ENCODE measurements around the gene KIF5C. TPM values are rescaled to one million over a fixed set of nuclear protein-coding genes. Genes with fewer than 3 reads are reported as not detected.
"Not testable (repeated sequence)": the region's sequence is repeated elsewhere in the genome, so short reads cannot be mapped to it uniquely, and the experiment has no call there.

The KIF5C gene
- total RNA-seq, 2 experiments from 2014 or later: 13.5 to 14.1 TPM

DNA sequence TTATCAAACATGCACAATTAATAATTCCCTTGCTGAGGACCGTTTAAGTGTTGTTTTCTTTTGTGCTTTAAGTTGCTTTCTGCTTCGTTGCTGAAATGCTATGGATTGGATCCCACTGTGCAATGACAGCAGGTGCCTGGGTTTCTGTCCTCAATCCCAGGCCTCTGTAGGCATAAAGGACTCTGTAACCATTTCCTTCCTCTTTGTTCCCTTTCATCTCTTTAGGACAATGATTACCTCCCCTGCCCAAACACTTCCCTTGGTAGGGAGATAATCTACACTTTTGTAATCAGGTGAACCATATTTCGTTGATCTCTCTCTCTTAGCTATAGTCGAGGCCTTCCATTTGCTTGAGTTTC is 104.9 kb downstream of the KIF5C start:
- intact Hi-C loops (cut with DNase I, micrococcal nuclease): no loop called here
- POLR2A ChIA-PET: no interaction called here
- peaks cover 13% of the 10 kb centered on the region for H3K36me3 Mint-ChIP-seq (ENCODE audit: low read depth)

DNA sequence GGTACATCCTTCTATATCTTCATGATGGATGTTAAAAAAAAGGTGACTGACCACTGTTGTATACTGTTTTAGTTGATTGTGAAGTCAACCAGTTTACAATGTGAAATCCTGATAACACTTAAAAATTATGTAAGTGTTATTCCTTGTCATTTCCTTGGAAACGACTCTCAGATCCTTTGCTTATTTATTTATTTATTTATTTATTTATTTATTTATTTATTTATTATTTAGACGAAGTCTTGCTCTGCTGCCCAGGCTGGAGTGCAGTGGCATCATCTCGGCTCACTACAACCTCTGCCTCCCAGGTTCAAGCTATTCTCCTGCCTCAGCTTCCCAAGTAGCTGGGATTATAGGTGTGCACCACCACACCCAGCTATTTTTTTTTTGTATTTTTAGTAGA is 105.5 kb downstream of the KIF5C start:
- peaks cover 15% of the 10 kb centered on the region for H3K36me3 Mint-ChIP-seq (ENCODE audit: low read depth)
- H3K4me1 Mint-ChIP-seq; intact Hi-C loops (cut with DNase I, micrococcal nuclease); DNase-seq; H3K27ac Mint-ChIP-seq; POLR2A ChIA-PET; H3K27me3 Mint-ChIP-seq; H3K9me3 Mint-ChIP-seq (ENCODE audit: low read depth); ATAC-seq; H3K4me3 Mint-ChIP-seq: not testable (repeated sequence)
- CTCF ChIA-PET: interaction anchor here (0.6 to 1.0 kb wide), 4 partner anchors 16 to 990 kb away, joined by 3 to 7 read pairs (median 3); no protein-coding TSS in a partner anchor

More for the DNA sequence above, 104.9 kb downstream of the KIF5C start:
- no peaks in the 10 kb centered on the region for H3K27me3 Mint-ChIP-seq
- DNase-seq (no peak), ATAC-seq (no peak)
- CTCF ChIA-PET: interaction anchor here (1.0 kb wide), 1 partner anchor 15 kb away, joined by 3 read pairs; no protein-coding TSS in a partner anchor
- H3K27ac Mint-ChIP-seq: no peak overlapping the region
- no peak overlapping the region for H3K4me3 Mint-ChIP-seq
- H3K4me1 Mint-ChIP-seq: no peaks in the 10 kb centered on the region
- no peaks in the 10 kb centered on the region for H3K9me3 Mint-ChIP-seq (ENCODE audit: low read depth)

DNA sequence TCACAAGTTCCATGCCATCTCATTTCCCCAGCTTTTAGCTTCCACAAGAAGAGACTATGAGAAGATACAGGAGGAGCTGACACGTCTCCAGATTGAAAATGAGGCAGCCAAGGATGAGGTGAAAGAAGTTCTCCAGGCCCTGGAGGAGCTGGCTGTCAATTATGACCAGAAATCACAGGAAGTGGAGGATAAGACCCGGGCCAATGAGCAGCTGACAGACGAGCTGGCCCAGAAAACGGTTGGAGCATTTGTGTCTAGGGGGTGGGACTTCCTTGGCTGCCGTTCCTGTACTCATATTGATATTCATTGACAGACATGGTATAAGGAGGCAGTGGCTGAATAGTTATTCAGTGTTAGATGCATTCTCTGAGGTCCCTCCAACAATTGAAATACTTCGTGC is 106.3 kb downstream of the KIF5C start:
- no peak for ATAC-seq
- Mint-ChIP-seq H3K4me3 (no peak overlapping the region), H3K9me3 (ENCODE audit: low read depth) (no peaks in the 10 kb centered on the region), H3K27me3 (no peaks in the 10 kb centered on the region), H3K36me3 (ENCODE audit: low read depth) (peaks cover 15% of the 10 kb centered on the region), H3K4me1 (no peaks in the 10 kb centered on the region), H3K27ac (no peak overlapping the region)
- ChIA-PET CTCF (interaction anchor here (0.9 to 1.7 kb wide), 3 partner anchors 37 to 991 kb away, joined by 3 to 7 read pairs (median 4); no protein-coding TSS in a partner anchor), POLR2A (no interaction called here)
- no peak for DNase-seq
- intact Hi-C loops (cut with DNase I, micrococcal nuclease): no loop called here

DNA sequence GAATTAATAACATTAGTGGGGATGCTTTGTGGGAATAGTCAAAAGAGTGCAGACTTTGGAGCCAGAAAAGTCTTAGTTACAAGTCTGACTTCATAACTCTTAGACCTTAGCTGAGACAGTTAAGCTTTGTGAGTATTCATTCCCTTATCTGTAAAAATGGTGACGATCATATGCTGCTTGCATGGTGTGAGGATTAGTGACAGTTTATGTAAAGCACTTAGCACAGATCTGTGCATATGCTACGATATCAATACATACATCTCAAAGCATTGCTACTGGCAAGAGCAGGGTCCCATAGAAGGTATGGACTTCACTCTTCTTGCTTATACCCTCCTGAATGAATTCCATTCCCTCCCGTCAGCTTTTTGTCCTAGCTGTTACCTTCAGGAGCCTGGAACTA is 106.8 kb downstream of the KIF5C start:
- DNase-seq (no peak), ATAC-seq (no peak)
- H3K4me3 Mint-ChIP-seq: no peak overlapping the region
- no peaks in the 10 kb centered on the region for H3K27me3 Mint-ChIP-seq
- no peaks in the 10 kb centered on the region for H3K4me1 Mint-ChIP-seq
- POLR2A ChIA-PET: no interaction called here
- intact Hi-C loops (cut with DNase I, micrococcal nuclease): no loop called here
- peaks cover 15% of the 10 kb centered on the region for H3K36me3 Mint-ChIP-seq (ENCODE audit: low read depth)
- no peaks in the 10 kb centered on the region for H3K9me3 Mint-ChIP-seq (ENCODE audit: low read depth)
- CTCF ChIA-PET: interaction anchor here (0.7 to 1.7 kb wide), 3 partner anchors 36 to 55 kb away, joined by 3 to 7 read pairs (median 4); no protein-coding TSS in a partner anchor
- H3K27ac Mint-ChIP-seq: no peak overlapping the region

DNA sequence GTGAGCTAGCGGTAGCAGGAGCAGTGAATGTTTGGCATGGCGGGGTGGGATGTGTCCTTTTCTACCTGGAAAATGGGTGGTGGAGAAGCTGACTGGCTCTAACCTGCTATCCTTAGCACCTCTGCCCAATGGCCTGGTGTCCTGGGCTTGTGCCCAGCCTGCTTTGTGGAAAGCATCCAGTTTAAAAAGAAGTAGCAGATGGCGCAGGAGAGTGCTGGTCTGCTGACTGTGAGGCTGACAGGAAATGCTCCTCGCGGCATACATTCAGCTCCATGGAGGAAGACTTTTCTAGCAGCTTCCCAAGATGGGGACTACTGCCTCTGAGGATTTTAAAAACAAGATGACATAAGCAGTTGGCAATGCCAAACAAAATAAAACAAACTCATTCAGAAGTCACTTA is 107.3 kb downstream of the KIF5C start:
- Mint-ChIP-seq H3K27ac (no peak overlapping the region), H3K36me3 (ENCODE audit: low read depth) (peaks cover 15% of the 10 kb centered on the region), H3K9me3 (ENCODE audit: low read depth) (no peaks in the 10 kb centered on the region), H3K4me3 (no peak overlapping the region), H3K27me3 (no peaks in the 10 kb centered on the region), H3K4me1 (no peaks in the 10 kb centered on the region)
- no peak for DNase-seq
- no peak for ATAC-seq
- intact Hi-C loops (cut with DNase I, micrococcal nuclease): no loop called here
- CTCF ChIA-PET: interaction anchor here (0.7 to 1.7 kb wide), 2 partner anchors 36 to 44 kb away, joined by 3 to 4 read pairs; no protein-coding TSS in a partner anchor
- POLR2A ChIA-PET: no interaction called here

DNA sequence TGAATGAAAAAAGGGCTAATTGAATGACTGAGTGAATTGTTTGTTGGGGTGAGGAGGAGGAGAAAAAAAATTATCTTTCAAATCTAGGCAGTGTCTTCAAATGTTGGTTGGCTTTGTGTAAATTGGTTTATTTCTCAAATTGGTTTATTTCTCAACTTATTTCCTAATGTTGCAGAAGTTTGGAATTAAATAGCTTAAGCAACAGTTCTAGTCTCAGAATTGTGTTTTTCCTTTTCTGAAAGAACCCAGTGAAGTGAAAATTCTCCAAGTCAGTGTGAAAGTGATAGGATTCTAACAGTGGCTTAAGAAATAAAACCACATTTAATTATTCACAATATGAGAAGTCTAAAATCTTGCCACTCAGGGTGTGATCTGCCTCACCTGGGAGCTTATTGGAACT is 108.9 kb downstream of the KIF5C start:
- Mint-ChIP-seq H3K36me3 (ENCODE audit: low read depth) (peaks cover 15% of the 10 kb centered on the region), H3K4me3 (no peak overlapping the region), H3K27ac (no peak overlapping the region), H3K4me1 (no peaks in the 10 kb centered on the region), H3K9me3 (ENCODE audit: low read depth) (no peaks in the 10 kb centered on the region), H3K27me3 (no peaks in the 10 kb centered on the region)
- DNase-seq: no peak
- no peak for ATAC-seq
- CTCF ChIA-PET: interaction anchor here (1.1 to 1.3 kb wide), 2 partner anchors 41 to 475 kb away, joined by 3 read pairs; no protein-coding TSS in a partner anchor
- intact Hi-C loops (cut with DNase I, micrococcal nuclease): no loop called here
- POLR2A ChIA-PET: no interaction called here

DNA sequence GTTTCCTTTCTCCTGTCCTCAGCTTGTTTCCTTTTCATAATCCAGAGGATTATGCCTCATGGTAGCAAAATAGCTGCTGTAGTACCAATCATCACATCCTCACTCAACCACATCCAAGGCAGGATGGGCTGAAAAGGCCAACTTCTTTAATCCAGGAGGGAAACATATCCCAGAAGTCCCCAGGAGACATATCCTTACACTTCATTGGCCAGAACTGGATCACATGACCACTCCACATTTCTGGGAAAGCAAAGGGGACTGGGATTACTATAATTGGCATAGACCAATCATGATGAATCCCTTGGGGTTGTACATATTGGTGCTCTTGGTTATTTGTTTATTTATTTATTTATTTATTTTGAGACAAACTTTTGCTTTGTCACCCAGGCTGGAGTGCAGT is 109.4 kb downstream of the KIF5C start:
- Mint-ChIP-seq H3K4me3 (no peak overlapping the region), H3K4me1 (no peaks in the 10 kb centered on the region)

DNA sequence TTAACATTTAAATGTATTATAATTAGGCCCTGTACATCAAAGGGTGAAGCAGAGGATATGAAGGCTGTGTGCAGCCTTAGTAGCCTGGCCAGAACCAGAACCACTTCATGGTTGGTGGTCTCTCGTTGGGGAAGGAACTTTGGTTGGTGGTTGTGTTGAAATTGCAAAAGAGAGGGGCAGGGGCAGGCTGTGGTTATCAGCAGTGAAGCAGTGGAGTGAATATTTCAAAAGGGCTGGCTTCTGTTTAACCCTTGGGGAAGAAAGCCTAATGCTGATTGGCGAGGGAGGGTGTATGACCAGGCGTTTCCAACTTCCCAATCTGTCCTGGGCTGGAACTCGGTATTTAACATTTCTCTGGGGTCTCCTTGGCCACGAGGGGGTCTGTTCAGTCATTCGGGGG is 112.3 kb downstream of the KIF5C start:
- Mint-ChIP-seq H3K27ac (no peak overlapping the region), H3K27me3 (no peaks in the 10 kb centered on the region), H3K36me3 (ENCODE audit: low read depth) (peaks cover 11% of the 10 kb centered on the region), H3K4me3 (no peak overlapping the region), H3K9me3 (ENCODE audit: low read depth) (no peaks in the 10 kb centered on the region), H3K4me1 (no peaks in the 10 kb centered on the region)
- no peak for ATAC-seq
- intact Hi-C loops (cut with DNase I, micrococcal nuclease): loop anchor here in 1 of 2 experiments (5.0 kb wide), 2 partner anchors 60 to 420 kb away; no protein-coding TSS in a partner anchor
- POLR2A ChIA-PET: no interaction called here
- CTCF ChIA-PET: interaction anchor here (0.6 to 0.9 kb wide), 2 partner anchors 21 to 962 kb away, joined by 3 read pairs; no protein-coding TSS in a partner anchor
- DNase-seq: no peak

More for the DNA sequence above, 109.4 kb downstream of the KIF5C start:
- POLR2A ChIA-PET: no interaction called here
- DNase-seq (no peak), ATAC-seq (no peak)
- CTCF ChIA-PET: interaction anchor here (0.7 to 1.3 kb wide), 3 partner anchors 41 to 476 kb away, joined by 3 read pairs; no protein-coding TSS in a partner anchor
- H3K36me3 Mint-ChIP-seq (ENCODE audit: low read depth): peaks cover 15% of the 10 kb centered on the region
- intact Hi-C loops (cut with DNase I, micrococcal nuclease): no loop called here
- no peak overlapping the region for H3K27ac Mint-ChIP-seq
- H3K27me3 Mint-ChIP-seq: no peaks in the 10 kb centered on the region
- H3K9me3 Mint-ChIP-seq (ENCODE audit: low read depth): no peaks in the 10 kb centered on the region

DNA sequence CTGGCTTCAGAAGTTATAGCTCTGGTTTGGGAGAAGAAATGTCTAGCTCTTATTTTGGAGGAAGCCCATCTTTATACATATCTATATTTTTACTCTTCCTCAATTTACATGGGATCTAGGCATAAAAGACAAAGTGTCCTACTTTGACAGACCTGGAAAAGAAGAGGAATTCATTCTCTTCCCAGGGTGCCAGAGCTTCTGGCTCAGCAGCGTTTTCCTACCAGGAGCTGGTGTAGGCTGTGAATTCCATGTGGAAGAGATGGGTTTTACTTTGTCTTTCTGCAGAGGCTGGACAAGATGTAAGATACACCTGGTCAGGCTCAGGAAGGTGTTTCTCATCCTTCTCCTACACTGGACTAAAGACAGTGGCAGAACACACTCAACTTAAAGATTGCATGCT is 113.3 kb downstream of the KIF5C start:
- ATAC-seq: no peak
- no peaks in the 10 kb centered on the region for H3K27me3 Mint-ChIP-seq
- no peak overlapping the region for H3K27ac Mint-ChIP-seq
- no peaks in the 10 kb centered on the region for H3K9me3 Mint-ChIP-seq (ENCODE audit: low read depth)
- CTCF ChIA-PET: interaction anchor here (0.8 kb wide), 2 partner anchors 177 to 998 kb away, joined by 3 read pairs; no protein-coding TSS in a partner anchor
- no peak for DNase-seq
- H3K4me1 Mint-ChIP-seq: no peaks in the 10 kb centered on the region
- POLR2A ChIA-PET: no interaction called here
- H3K4me3 Mint-ChIP-seq: no peak overlapping the region
- H3K36me3 Mint-ChIP-seq (ENCODE audit: low read depth): peaks cover 8% of the 10 kb centered on the region
- intact Hi-C loops (cut with DNase I, micrococcal nuclease): loop anchor here in 1 of 2 experiments (2.0 to 5.0 kb wide), 3 partner anchors 61 to 1000 kb away; no protein-coding TSS in a partner anchor

DNA sequence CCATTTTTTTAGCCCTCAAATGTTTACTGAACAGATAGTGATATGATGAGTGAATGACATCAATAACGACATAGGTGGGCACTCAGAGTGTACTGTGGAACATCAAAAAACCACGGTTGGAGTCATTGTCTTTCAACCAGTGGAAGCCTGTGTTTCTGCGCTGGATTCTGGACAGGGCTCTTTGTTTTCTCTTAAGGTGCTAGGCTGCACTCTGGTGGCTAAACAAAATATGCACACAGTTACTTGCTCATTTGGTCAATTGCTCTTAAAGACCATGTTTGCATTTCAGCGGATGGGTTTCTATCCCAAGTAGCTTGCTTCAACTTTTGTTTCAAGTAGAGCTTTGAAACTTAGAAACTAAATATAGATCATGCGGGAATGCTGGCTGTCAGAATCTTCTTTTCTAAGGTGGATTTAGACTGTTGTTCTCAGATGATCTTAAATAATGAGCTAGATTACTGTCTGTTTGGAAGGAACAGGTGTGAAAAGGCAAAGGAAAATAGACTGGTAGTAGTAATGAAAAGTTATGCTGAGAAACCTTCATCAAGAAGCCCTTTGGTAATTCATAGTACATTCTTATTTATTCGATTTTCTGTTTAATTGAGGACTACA is 115.0 kb downstream of the KIF5C start:
- DNase-seq (peak; percentile 61), ATAC-seq (peak; percentile 82)
- peaks cover 7% of the 10 kb centered on the region for H3K36me3 Mint-ChIP-seq (ENCODE audit: low read depth)
- ChIA-PET POLR2A (no interaction called here), CTCF (interaction anchor here (0.6 to 1.0 kb wide), 6 partner anchors 10 to 1010 kb away, joined by 3 to 6 read pairs (median 4); no protein-coding TSS in a partner anchor)
- intact Hi-C loops (cut with DNase I, micrococcal nuclease): loop anchor here (1.0 to 10.0 kb wide), 8 partner anchors 63 to 1053 kb away; no protein-coding TSS in a partner anchor
- H3K4me3 Mint-ChIP-seq: no peak overlapping the region
- H3K27ac Mint-ChIP-seq: no peak overlapping the region
- no peaks in the 10 kb centered on the region for H3K4me1 Mint-ChIP-seq
- no peaks in the 10 kb centered on the region for H3K9me3 Mint-ChIP-seq (ENCODE audit: low read depth)
- no peaks in the 10 kb centered on the region for H3K27me3 Mint-ChIP-seq

DNA sequence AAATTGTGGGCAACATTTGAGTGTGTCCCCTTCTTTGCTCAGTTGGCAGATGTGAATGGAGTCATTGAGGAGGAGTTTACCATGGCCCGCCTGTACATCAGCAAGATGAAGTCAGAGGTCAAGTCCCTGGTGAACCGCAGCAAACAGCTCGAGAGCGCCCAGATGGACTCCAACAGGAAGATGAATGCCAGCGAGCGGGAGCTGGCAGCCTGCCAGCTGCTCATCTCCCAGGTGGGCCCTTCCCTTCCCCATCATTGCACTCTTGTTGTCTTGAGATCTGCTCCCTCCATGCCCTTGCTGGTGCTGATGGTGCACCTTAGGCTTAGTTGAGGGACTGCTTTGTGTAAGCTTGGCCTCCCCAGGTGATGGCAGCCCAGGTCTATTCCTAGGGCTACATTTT is 115.9 kb downstream of the KIF5C start:
- Mint-ChIP-seq H3K27ac (no peak overlapping the region), H3K27me3 (no peaks in the 10 kb centered on the region), H3K36me3 (ENCODE audit: low read depth) (peaks cover 7% of the 10 kb centered on the region), H3K9me3 (ENCODE audit: low read depth) (no peaks in the 10 kb centered on the region), H3K4me1 (no peaks in the 10 kb centered on the region), H3K4me3 (no peak overlapping the region)
- ATAC-seq: no peak
- intact Hi-C loops (cut with DNase I, micrococcal nuclease): loop anchor here (1.0 to 10.0 kb wide), 5 partner anchors 65 to 1054 kb away; no protein-coding TSS in a partner anchor
- CTCF ChIA-PET: interaction anchor here (1.0 kb wide), 2 partner anchors 18 to 468 kb away, joined by 3 to 4 read pairs; no protein-coding TSS in a partner anchor
- no peak for DNase-seq
- POLR2A ChIA-PET: interaction anchor here (0.6 kb wide), 1 partner anchor 653 kb away, joined by 3 read pairs; no protein-coding TSS in a partner anchor

DNA sequence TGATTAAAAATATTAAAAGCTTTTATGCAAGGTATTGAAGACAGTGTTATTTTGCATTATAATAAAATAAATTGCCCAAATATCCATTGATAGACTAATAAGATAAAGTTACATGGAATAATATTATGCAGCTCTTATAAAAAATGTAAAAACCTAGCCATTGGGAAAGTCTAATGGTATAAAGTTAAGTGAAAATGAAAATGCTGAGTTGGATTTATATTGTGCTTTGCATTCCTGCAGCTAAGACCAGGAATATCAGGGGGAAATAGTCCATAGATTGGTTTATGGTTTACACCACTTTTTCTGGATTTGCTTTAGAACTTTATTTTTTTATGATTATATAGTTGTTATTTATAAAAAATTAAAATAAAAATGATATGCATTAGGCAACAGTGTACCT is 117.4 kb downstream of the KIF5C start:
- intact Hi-C loops (cut with DNase I, micrococcal nuclease): loop anchor here (10.0 kb wide), 2 partner anchors 468 to 788 kb away; no protein-coding TSS in a partner anchor
- H3K27me3 Mint-ChIP-seq: no peaks in the 10 kb centered on the region
- no peak for ATAC-seq
- DNase-seq: no peak
- H3K4me1 Mint-ChIP-seq: no peaks in the 10 kb centered on the region
- H3K4me3 Mint-ChIP-seq: no peak overlapping the region
- no peak overlapping the region for H3K27ac Mint-ChIP-seq
- ChIA-PET POLR2A (no interaction called here), CTCF (interaction anchor here (0.9 to 1.1 kb wide), 2 partner anchors 24 to 41 kb away, joined by 3 read pairs; no protein-coding TSS in a partner anchor)
- peaks cover 7% of the 10 kb centered on the region for H3K36me3 Mint-ChIP-seq (ENCODE audit: low read depth)
- H3K9me3 Mint-ChIP-seq (ENCODE audit: low read depth): no peaks in the 10 kb centered on the region
